HG02798 (cell line): ENCODE measurements around the gene PDS5A.
"Not testable (repeated sequence)": the region's sequence is repeated elsewhere in the genome, so short reads cannot be mapped to it uniquely, and the experiment has no call there.

Source experiments
- ATAC-seq: cut with Tn5 transposase; IDR thresholded peaks from one replicate; pipeline ENCODE4 v1.9.1; 2021; ENCODE audit warnings: mild to moderate bottlenecking; ENCODE audit not compliant: unreplicated experiment, poor library complexity

Gene PDS5A

GRCh38 chr4:39840516-39840915 lies 137.2 kb downstream of the PDS5A start:
- not testable (repeated sequence) for ATAC-seq

DNA sequence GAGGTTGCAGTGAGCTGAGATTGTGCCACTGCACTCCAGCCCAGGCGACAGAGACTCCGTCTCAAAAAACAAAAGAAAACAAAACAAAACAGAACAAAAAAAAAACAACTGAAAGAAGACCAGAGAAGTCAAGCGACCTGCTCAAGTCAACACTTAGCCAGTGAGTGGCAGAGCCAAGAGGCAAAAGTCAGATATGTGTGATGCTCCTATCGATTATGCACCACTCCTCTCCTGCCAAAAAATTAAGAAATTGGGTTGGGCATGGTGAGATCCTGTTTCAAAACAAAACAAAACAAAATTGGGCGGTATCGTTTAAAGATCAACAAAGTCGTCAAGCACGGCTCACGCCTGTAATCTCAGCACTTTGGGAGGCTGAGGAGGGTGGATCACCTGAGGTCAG lies 137.7 kb downstream of the PDS5A start:
- ATAC-seq, result no peak

DNA sequence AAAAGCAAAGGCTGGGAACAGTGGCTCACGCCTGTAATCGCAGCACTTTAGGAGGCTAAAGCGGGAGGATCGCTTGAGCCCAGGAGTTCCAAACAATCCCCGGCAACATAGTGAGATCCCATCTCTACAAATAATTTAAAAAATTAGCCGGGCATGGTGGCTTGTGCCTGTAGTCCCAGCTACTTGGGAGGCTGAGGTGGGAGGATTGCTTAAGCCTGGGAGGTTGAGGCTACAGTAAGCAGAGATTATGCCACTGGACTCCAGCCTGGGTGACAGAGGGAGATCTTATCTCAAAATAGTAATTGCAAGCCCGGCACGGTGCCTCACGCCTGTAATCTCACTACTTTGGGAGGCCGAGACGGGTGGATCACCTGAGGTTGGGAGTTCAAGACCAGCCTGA lies 139.3 kb downstream of the PDS5A start:
- ATAC-seq, result not testable (repeated sequence)

GRCh38 chr4:39834269-39834668 lies 143.4 kb downstream of the PDS5A start:
- no peak for ATAC-seq

GRCh38 chr4:39825741-39826231 lies 151.9 kb downstream of the PDS5A start:
- ATAC-seq, result no peak

DNA sequence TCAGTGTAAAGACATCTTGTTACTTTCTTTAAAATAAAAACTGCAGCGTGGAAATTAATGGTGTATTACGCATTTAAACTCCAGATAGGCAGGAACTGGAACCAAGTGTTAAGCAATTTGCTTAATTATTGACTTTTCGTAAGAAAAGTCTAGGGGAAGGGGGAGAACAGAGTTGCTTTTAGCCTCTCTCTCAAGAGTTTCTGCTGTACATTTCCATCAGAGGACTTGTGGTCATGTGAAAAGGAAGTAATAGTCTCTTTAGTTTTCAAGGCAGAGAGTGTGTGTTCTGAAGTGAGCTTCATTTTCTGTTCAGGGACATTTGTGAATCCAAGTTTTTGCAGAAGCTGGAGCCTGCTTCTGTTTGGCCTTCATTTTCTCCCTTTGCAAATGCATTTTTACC lies 152.6 kb downstream of the PDS5A start:
- no peak for ATAC-seq

DNA sequence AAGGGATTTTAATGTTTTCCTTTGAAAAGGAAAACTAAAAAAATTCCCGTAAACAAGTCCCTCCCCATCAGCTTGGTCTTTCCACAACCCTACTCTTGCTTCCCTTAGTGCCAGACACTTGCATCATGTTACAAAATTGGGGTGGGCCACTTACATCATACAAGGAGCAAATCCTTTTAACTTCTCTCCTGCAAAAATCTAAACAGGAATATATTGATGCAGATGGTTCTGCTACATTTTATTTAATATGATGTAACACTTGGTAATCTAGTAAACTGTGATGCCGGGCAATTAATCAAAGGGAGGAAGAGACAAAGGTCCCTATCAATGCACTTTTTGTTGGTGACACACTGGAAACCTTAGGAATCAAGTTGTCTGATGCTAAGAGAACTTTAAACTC lies 154.5 kb downstream of the PDS5A start:
- no peak for ATAC-seq

DNA sequence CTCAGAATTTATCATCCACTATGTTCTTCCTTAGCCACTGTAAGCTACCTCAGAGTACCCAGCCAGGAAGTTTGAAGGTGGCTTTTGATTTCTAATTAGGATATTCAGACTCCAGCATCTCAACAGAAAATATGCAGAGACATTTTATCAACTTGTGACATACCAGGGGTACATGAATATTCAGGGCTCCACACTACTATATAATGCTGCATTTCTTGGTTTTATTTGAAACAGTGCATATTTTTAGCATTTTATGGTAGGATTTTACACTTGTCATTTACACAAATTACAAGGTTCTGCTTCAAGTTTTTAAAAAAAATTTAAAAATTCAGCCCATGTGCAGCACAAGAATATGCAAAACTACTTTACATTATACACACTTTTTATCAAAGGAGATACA lies 155.0 kb downstream of the PDS5A start:
- no peak for ATAC-seq

GRCh38 chr4:39821951-39822350 lies 155.8 kb downstream of the PDS5A start:
- ATAC-seq, result no peak

DNA sequence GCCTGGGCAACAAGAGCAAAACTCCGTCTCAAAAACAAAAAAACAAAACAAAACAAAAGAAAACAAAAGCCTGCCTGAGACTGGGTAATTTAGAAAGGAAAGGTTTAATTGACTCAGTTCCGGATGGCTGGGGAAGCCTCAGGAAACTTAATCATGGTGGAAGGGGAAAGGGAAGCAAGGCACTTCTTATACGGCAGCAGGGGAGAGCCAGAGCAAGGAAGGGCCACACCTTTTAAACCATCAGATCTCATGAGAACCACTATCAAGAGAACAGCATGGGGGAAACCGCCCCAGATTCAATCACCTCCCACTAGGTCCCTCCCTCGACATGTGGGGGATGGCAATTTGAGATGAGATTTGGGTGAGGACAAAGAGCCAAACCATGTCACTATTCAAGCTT lies 157.5 kb downstream of the PDS5A start:
- ATAC-seq, result no peak

- no peak for ATAC-seq
These were observed 159.1 kb downstream of the PDS5A start for GRCh38 chr4:39818646-39819045.

DNA sequence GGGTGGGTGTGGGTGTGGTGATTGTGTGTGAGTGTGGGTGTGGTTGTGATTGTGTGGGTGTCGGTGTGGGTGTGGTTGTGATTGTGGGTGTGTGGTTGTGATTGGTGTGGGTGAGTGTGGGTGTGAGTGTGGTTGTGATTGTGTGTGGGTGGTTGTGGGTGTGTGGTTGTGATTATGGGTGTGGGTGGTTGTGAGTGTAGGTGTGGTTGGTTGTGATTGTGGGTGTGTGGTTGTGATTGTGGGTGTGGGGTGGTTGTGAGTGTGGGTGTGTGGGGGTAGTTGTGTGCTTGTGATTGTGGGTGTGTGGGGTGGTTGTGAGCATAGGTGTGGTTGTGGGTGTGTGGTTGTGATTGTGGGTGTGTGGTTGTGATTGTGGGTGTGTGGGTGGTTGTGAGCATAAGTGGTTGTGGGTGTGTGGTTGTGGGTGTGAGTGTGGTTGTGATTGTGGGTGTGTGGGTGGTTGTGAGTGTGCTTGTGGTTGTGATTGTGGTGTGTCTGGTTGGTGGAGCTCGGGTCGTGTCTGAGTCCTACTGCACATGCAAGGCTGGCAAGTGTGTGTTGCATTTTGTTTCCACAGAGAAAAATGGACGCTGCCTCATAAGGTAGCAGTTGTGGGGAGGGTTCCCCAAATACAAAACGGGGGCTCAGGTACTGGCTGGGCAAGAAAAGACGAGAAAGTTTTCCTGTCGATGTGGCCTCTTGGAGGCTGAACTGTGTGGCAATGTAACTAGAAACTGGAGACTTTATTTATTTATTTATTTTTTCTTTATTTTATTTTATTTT lies 163.1 kb downstream of the PDS5A start:
- no peak for ATAC-seq

DNA sequence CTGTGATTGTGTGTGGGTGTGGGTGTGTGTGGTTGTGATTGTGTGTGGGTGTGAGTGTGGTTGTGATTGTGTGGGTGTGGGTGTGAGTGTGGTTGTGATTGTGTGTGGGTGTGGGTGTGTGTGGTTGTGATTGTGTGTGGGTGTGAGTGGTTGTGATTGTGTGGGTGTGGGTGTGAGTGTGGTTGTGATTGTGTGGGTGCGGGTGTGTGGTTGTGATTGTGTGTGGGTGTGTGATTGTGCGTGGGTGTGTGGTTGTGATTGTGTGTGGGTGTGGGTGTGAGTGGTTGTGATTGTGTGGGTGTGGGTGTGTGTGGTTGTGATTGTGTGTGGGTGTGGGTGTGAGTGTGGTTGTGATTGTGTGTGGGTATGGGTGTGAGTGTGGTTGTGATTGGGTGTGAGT lies 163.9 kb downstream of the PDS5A start:
- ATAC-seq, result not testable (repeated sequence)

- ATAC-seq, result not testable (repeated sequence)
These were observed 164.7 kb downstream of the PDS5A start for GRCh38 chr4:39813033-39813432.

GRCh38 chr4:39812500-39812899 lies 165.2 kb downstream of the PDS5A start:
- no peak for ATAC-seq

DNA sequence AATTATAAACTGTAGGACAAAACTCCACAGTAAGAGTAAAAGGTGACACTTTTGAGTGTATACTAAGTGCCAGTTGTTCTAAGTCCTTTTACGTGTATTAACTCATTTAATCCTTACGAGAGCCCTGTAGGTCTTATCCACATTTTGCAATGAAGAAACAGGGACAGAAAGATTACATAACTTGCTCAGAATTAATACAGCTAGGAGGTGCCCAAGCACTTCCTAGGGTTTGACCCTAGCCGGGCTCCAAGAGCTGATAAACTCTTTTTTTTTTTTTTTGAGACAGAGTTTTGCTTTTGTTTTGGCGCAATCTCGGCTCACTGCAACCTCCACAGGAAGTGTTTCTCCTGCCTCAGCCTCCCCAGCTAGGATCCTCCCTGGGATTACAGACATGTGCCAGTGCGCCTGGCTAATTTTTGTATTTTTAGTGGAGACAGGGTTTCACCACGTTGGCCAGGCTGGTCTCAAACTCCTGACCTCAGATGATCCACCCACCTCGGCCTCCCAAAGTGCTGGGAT lies 169.4 kb downstream of the PDS5A start:
- no peak for ATAC-seq

GRCh38 chr4:39802005-39802404 lies 175.7 kb downstream of the PDS5A start:
- ATAC-seq, result no peak

DNA sequence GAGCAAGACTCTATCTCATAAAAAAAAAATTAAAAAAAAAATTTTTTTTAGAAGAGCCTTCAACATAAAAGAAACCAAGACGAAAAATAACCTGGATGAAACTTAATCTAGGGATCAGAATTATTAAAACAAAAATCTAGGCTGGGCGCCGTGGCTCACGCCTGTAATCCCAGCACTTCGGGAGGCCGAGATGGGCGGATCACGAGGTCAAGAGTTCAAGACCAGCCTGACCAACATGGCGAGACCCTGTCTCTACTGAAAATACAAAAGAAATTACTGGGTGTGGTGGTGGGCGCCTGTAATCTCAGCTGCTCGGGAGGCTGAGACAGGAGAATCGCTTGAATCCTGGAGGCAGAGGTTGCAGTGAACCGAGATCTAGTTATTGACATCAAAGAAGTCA lies 184.7 kb downstream of the PDS5A start:
- ATAC-seq, result not testable (repeated sequence)

DNA sequence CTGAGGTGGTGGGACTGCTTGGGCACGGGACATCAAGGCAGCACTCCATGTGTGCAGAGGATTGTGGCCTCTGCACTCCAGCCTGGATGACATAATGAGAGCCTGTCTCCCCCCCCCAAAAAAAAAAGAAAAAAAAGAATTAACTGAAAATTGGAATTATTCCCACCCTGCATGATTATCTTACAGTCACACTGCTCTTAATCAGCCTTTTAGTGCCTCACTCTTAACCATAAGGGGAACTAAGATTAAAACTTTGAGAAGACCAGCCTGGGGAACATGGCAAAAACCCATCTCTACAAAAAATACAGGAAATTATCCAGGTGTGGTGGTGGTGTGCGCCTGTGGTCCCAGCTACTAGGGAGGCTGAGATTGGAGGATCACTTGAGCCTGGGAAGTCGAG lies 185.2 kb downstream of the PDS5A start:
- ATAC-seq, result no peak

DNA sequence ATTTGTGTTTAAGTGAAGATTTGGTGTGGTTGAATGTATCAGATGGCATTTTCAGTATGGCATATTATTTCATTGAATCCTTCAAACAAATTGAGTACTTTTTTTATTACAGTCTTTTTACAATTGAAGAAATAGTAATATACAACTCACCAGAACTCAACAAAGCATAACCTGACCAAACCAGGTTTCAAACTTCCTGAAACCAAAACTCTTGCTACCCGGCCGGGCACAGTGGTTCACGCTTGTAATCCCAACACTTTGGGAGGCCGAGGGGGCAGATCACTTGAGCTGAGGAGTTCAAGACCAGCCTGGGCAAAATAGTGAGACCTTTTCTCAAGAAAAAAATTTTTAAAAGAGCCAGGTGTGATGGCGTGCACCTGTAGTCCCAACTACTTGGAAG lies 185.6 kb downstream of the PDS5A start:
- ATAC-seq, result no peak

DNA sequence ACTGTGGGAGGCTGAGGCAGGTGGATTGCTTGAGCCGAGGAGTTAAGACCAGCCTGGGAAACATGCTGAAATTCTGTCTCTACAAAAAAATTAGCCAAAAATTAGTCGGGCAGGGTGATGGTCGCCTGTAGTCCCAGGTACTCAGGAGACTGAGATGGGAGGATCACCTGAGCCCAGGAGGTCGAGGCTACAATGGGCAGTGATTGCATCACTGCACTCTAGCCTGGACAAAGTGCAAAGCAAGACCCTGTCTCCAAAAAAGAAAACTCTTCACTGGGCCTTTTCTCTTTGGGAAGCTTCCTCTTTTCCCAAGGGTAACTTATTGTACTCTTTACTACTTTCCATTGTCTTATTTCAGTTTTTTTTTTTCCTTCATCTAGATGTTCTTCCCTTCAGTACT lies 190.9 kb downstream of the PDS5A start:
- no peak for ATAC-seq

GRCh38 chr4:39785083-39785482 lies 192.6 kb downstream of the PDS5A start:
- ATAC-seq, result no peak
